Lung (tissue), 12 donors: Measurements from ENCODE around the gene NLRP12. TPM values are rescaled to one million over a fixed set of nuclear protein-coding genes. Genes with fewer than 3 reads are reported as not detected.
A peak's percentile ranks its signal among the peaks of the same experiment; 100 is the strongest.
"Not testable (repeated sequence)": the region's sequence is repeated elsewhere in the genome, so short reads cannot be mapped to it uniquely, and the experiment has no call there.

Experiments
- ATAC-seq: fragments of 200-7000 bp; cut with Tn5 transposase; one replicate; pipeline ENCODE4 v1.9.1; 2020; ENCODE audit warnings: moderate number of reproducible peaks; ENCODE audit not compliant: insufficient read depth, low FRiP score
- DNase-seq, 3 donors: peaks; one replicate each; pipeline ENCODE4 v3.0.0-alpha.2; 2013 to 2017
- H3K27ac ChIP-seq, 2 donors: one replicate each; pipeline ENCODE4 v1.5.1; 2013; ENCODE audit warnings: mild to moderate bottlenecking in 2 of 2, moderate library complexity in 2 of 2, control low read depth in 1 of 2, inconsistent platforms in 1 of 2, low read depth in 1 of 2, low read length in 1 of 2
- H3K27me3 ChIP-seq, 3 donors: one replicate each; pipeline ENCODE4 v1.5.1; 2013; ENCODE audit warnings: low read length in 2 of 3; ENCODE audit not compliant: control insufficient read depth in 3 of 3, insufficient read depth in 3 of 3
- H3K36me3 ChIP-seq, 4 donors: one replicate each; pipeline ENCODE4 v1.5.1; 2013; ENCODE audit warnings: low read length in 4 of 4, mild to moderate bottlenecking in 1 of 4, moderate library complexity in 1 of 4; ENCODE audit not compliant: control insufficient read depth in 4 of 4, insufficient read depth in 4 of 4
- H3K4me1 ChIP-seq, 5 donors: one replicate each; pipeline ENCODE4 v1.5.1; 2013; ENCODE audit warnings: low read length in 5 of 5, mild to moderate bottlenecking in 2 of 5, moderate library complexity in 1 of 5; ENCODE audit not compliant: control insufficient read depth in 5 of 5, insufficient read depth in 5 of 5
- H3K4me3 ChIP-seq: one replicate; pipeline ENCODE4 v1.5.1; 2013; ENCODE audit warnings: mild to moderate bottlenecking, control low read depth, moderate library complexity
- H3K9ac ChIP-seq, 2 donors: one replicate each; pipeline ENCODE4 v1.5.1; 2013; ENCODE audit warnings: low read length in 2 of 2, control low read depth in 1 of 2; ENCODE audit not compliant: insufficient read depth in 1 of 2
- H3K9me3 ChIP-seq, 4 donors: one replicate each; pipeline ENCODE4 v1.5.1; 2013; ENCODE audit warnings: low read length in 3 of 4, mild to moderate bottlenecking in 1 of 4, moderate library complexity in 1 of 4; ENCODE audit not compliant: control insufficient read depth in 4 of 4, insufficient read depth in 3 of 4
- WGBS, 2 donors: extraction: QIAGEN DNeasy Blood & Tissue Kit; methylation state at CpG; one replicate each; pipeline ENCODE4 v1.1.7; 2013; 5-methylcytosine and 5-hydroxymethylcytosine counted together
- polyA plus RNA-seq, 2 donors: library from polyadenylated mRNA; stranded (reverse); fragments of 200-250 nt; gene quantifications; one replicate each; pipeline ENCODE4 v1.2.1, GENCODE V29; 2013
- total RNA-seq, 2 donors: library from RNA; depleted of rRNA in 1 of 2; stranded (reverse); fragments of >200 nt in 1 of 2; gene quantifications; one replicate each; pipeline ENCODE4 v1.2.1, GENCODE V29; 2014 to 2021
- TF ChIP-seq, protein P1 (sequence below): IDR thresholded peaks from 2 replicates; pipeline ENCODE4 v1.5.1; 2012; ENCODE audit warnings: mild to moderate bottlenecking; ENCODE audit errors: control extremely low read depth, extremely low read depth
- donor health status: control.
- donor health status: control.
- donor health status: Bipolar disorder and iron deficiency.
- donor health status: healthy.
- donor health status: DM: yes; HTN: yes; CAD: no.

The NLRP12 gene
- total and polyA plus RNA-seq, 4 donors, result 1.1 to 11.5 (median 5.8) TPM

DNA sequence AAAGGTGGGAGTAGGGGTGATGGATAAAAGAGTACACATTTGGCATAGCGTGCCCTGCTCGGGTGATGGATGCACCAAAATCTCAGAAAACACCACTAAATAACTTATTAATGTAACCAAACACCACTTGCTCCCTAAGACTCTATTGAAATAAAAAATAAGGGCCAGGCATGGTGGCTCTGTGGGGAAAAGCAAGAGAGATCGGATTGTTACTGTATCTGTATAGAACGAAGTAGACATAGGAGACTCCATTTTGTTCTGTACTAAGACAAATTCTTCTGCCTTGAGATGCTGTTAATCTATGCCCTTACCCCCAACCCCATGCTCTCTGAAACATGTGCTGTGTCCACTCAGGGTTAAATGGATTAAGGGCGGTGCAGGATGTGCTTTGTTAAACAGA lies 14.3 kb upstream of the NLRP12 start:
- H3K4me3 ChIP-seq, H3K4me1 ChIP-seq, H3K36me3 ChIP-seq, DNase-seq, H3K27ac ChIP-seq, H3K9me3 ChIP-seq, ATAC-seq, H3K9ac ChIP-seq, H3K27me3 ChIP-seq: not testable (repeated sequence)
- WGBS, 2 donors, result 75 to 88% methylated on average over 5 of the region's 5 CpGs

DNA sequence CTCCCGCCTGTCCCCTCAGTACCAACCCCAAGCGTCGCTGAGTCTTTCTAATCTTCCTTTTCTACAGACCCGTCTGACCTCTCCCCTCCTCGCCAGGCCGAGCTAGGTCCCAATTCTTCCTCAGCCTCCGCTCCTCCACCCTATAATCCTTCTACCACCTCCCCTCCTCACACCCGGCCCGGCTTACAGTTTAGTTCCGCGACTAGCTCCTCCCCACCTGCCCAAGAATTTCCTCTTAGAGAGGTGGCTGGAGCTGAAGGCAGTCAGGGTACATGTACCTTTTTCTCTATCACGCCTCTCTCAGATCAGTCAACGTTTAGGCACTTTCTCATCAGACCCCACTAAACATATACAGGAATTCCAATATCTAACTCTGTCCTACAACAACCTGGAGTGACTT lies 8.7 kb upstream of the NLRP12 start:
- not testable (repeated sequence) for H3K4me1 ChIP-seq, H3K4me3 ChIP-seq, ATAC-seq, H3K9me3 ChIP-seq, H3K9ac ChIP-seq, H3K27me3 ChIP-seq, H3K36me3 ChIP-seq, H3K27ac ChIP-seq, DNase-seq
- WGBS, 2 donors, result 12 to 17% methylated on average over 9 of the region's 13 CpGs

DNA sequence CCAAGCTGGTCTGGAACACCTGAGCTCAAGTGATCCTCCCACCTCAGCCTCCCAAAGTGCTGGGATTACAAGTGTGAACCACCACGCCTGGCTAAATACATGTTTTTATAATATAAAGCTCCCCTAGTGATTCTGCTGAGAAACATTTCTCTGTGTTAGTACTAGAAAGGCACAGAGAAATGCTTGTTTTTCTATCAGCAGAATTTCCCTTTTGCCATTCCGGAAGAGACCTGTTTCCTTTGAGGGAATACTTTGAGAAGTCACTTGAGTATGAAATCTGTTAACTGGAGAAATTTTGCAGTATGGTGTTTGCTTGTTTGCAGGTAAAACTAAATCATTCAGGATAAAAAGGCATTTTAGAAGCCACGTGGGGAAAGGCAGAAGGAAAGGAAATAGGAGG lies 4.4 kb upstream of the NLRP12 start:
- Histone ChIP-seq H3K27me3 (peaks cover 2 to 6% (median 4%) of the 10 kb centered on the region in 3 donors), H3K36me3 (no peaks in the 10 kb centered on the region), H3K4me3 (no peak overlapping the region), H3K9ac (no peak overlapping the region), H3K9me3 (no peaks in the 10 kb centered on the region), H3K4me1 (no peaks in the 10 kb centered on the region), H3K27ac (no peak overlapping the region)
- DNase-seq (no peak), ATAC-seq (no peak)
- 41 to 53% methylated on average over 3 of the region's 3 CpGs for WGBS, 2 donors
- TF ChIP-seq, protein P1, sequence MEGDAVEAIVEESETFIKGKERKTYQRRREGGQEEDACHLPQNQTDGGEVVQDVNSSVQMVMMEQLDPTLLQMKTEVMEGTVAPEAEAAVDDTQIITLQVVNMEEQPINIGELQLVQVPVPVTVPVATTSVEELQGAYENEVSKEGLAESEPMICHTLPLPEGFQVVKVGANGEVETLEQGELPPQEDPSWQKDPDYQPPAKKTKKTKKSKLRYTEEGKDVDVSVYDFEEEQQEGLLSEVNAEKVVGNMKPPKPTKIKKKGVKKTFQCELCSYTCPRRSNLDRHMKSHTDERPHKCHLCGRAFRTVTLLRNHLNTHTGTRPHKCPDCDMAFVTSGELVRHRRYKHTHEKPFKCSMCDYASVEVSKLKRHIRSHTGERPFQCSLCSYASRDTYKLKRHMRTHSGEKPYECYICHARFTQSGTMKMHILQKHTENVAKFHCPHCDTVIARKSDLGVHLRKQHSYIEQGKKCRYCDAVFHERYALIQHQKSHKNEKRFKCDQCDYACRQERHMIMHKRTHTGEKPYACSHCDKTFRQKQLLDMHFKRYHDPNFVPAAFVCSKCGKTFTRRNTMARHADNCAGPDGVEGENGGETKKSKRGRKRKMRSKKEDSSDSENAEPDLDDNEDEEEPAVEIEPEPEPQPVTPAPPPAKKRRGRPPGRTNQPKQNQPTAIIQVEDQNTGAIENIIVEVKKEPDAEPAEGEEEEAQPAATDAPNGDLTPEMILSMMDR, result no peak

DNA sequence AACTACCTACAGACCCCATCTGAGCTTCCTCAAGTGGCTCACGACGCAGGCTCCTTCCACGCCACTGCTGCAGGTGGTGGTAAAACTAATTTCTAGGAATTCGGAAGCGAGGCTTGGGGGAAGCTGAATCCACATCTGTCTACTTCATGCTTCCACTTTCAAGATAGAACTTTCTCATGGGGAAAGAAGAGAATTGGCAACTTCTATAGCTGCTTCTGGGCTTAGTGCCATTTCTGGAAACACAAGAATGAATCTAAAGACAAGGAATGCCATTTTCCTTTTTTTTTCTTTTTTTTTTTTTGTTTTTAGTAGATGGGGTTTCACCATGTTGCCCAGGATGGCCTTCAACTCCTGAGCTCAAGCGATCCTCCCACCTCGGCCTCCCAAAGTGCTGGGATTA lies 2.8 kb upstream of the NLRP12 start:
- 67 to 68% methylated on average over 7 of the region's 7 CpGs for WGBS, 2 donors
- H3K27me3 ChIP-seq, result peaks cover 0 to 3% (median 2%) of the 10 kb centered on the region in 3 donors
- ATAC-seq, result no peak
- TF ChIP-seq, protein P1, result no peak
- no peaks in the 10 kb centered on the region for H3K9me3 ChIP-seq
- no peak overlapping the region for H3K4me3 ChIP-seq
- H3K27ac ChIP-seq, result no peak overlapping the region
- no peaks in the 10 kb centered on the region for H3K36me3 ChIP-seq
- peak in 1 of 3 donors; percentile 61 for DNase-seq
- H3K9ac ChIP-seq, result no peak overlapping the region
- no peaks in the 10 kb centered on the region for H3K4me1 ChIP-seq
